Measurements from ENCODE around the gene NLE1.

- no peak for TF ChIP-seq EZH2 (IDR thresholded peaks at IDR 0.05; ENCODE audit: borderline replicate concordance)
- TF ChIP-seq CTCF (IDR thresholded peaks at IDR 0.05; ENCODE audit: poor library complexity), result no peak
Measured at GRCh38 chr17:35161281-35161761, 19.2 kb upstream of the NLE1 start.
